HG02642 (cell line): ENCODE results near the gene EFCAB14.
"Not testable (repeated sequence)": the region's sequence is repeated elsewhere in the genome, so short reads cannot be mapped to it uniquely, and the experiment has no call there.

Source experiments
- ATAC-seq: cut with Tn5 transposase; IDR thresholded peaks from one replicate; pipeline ENCODE4 v1.9.1; 2021; ENCODE audit warnings: mild to moderate bottlenecking; ENCODE audit not compliant: unreplicated experiment, poor library complexity

The EFCAB14 gene

GRCh38 chr1:46659307-46659870 lies 59.5 kb downstream of the EFCAB14 start:
- ATAC-seq: no peak

- no peak for ATAC-seq
Measured at GRCh38 chr1:46657775-46658174, 61.1 kb downstream of the EFCAB14 start.

GRCh38 chr1:46656643-46657042 lies 62.3 kb downstream of the EFCAB14 start:
- ATAC-seq: no peak

GRCh38 chr1:46655848-46656247 lies 63.1 kb downstream of the EFCAB14 start:
- no peak for ATAC-seq

- ATAC-seq: not testable (repeated sequence)
Measured at GRCh38 chr1:46654698-46655097, 64.2 kb downstream of the EFCAB14 start.

- no peak for ATAC-seq
Measured at GRCh38 chr1:46654012-46654411, 64.9 kb downstream of the EFCAB14 start.

GRCh38 chr1:46653405-46653958 lies 65.4 kb downstream of the EFCAB14 start:
- no peak for ATAC-seq

GRCh38 chr1:46652321-46653100 lies 66.4 kb downstream of the EFCAB14 start:
- ATAC-seq: no peak

GRCh38 chr1:46651152-46651551 lies 67.8 kb downstream of the EFCAB14 start:
- not testable (repeated sequence) for ATAC-seq

- no peak for ATAC-seq
Measured at GRCh38 chr1:46650491-46650890, 68.4 kb downstream of the EFCAB14 start.

GRCh38 chr1:46649764-46650163 lies 69.2 kb downstream of the EFCAB14 start:
- no peak for ATAC-seq

GRCh38 chr1:46647611-46648010 lies 71.3 kb downstream of the EFCAB14 start:
- ATAC-seq: no peak

- no peak for ATAC-seq
Measured at GRCh38 chr1:46646844-46647243, 72.1 kb downstream of the EFCAB14 start.

- ATAC-seq: no peak
Measured at GRCh38 chr1:46646331-46646730, 72.6 kb downstream of the EFCAB14 start.

- no peak for ATAC-seq
Measured at GRCh38 chr1:46645815-46646214, 73.1 kb downstream of the EFCAB14 start.

GRCh38 chr1:46643368-46643775 lies 75.5 kb downstream of the EFCAB14 start:
- no peak for ATAC-seq

- ATAC-seq: no peak
Measured at GRCh38 chr1:46642115-46642680, 76.7 kb downstream of the EFCAB14 start.

- ATAC-seq: no peak
Measured at GRCh38 chr1:46639547-46639946, 79.4 kb downstream of the EFCAB14 start.

GRCh38 chr1:46638921-46639320 lies 80.0 kb downstream of the EFCAB14 start:
- no peak for ATAC-seq

- no peak for ATAC-seq
Measured at GRCh38 chr1:46637444-46638083, 81.3 kb downstream of the EFCAB14 start.

- ATAC-seq: no peak
Measured at GRCh38 chr1:46635205-46635604, 83.7 kb downstream of the EFCAB14 start.
